ENCODE results near the gene LRRC4.

The LRRC4 gene

GRCh38 chr7:128060018-128060417 lies 28.8 kb upstream of the LRRC4 start:
- no peaks in the 10 kb centered on the region for H3K36me3 ChIP-seq (replicated peaks; ENCODE audit: insufficient read depth, low read length)
- H3F3A ChIP-seq (ENCODE audit: insufficient read depth, low read length), result no peaks in the 10 kb centered on the region
- no peak for DNase-seq
- H3K9ac ChIP-seq (ENCODE audit: low read length), result no peak overlapping the region
- H3K79me2 ChIP-seq (ENCODE audit: low read length), result peaks cover 69% of the 10 kb centered on the region
- no peaks in the 10 kb centered on the region for H3K4me1 ChIP-seq (ENCODE audit: low read length)
- no peaks in the 10 kb centered on the region for H3K9me2 ChIP-seq (replicated peaks; ENCODE audit: insufficient read depth, low read length)
- H3K4me3 ChIP-seq (ENCODE audit: low read length), result no peak overlapping the region
- no peak overlapping the region for H3K27ac ChIP-seq (ENCODE audit: low read length)
- no peak for TF ChIP-seq EZH2 (optimal IDR thresholded peaks at IDR 0.05; ENCODE audit: low read depth, low read length)
- no peak for TF ChIP-seq CTCF (IDR thresholded peaks at IDR 0.05; ENCODE audit: low read length)
- TF ChIP-seq EZH2phosphoT487 (IDR thresholded peaks at IDR 0.05; ENCODE audit: low read length), result no peak
- no peak overlapping the region for H2AFZ ChIP-seq (ENCODE audit: low read length)
- no peaks in the 10 kb centered on the region for H3K27me3 ChIP-seq (replicated peaks; ENCODE audit: insufficient read depth, low read length)
- no peaks in the 10 kb centered on the region for H4K20me1 ChIP-seq (ENCODE audit: insufficient read depth, low read length)
- H3K4me2 ChIP-seq (ENCODE audit: low read depth, low read length), result no peak overlapping the region
- H3K9me3 ChIP-seq (replicated peaks; ENCODE audit: insufficient read depth, low read length), result no peaks in the 10 kb centered on the region

GRCh38 chr7:128059143-128059988 lies 28.1 kb upstream of the LRRC4 start:
- Histone ChIP-seq H3K9me3 (replicated peaks; ENCODE audit: insufficient read depth, low read length) (no peaks in the 10 kb centered on the region), H2AFZ (ENCODE audit: low read length) (no peak overlapping the region), H3K36me3 (replicated peaks; ENCODE audit: insufficient read depth, low read length) (no peaks in the 10 kb centered on the region), H3K4me1 (ENCODE audit: low read length) (no peaks in the 10 kb centered on the region), H3K79me2 (ENCODE audit: low read length) (peaks cover 65% of the 10 kb centered on the region), H3K9me2 (replicated peaks; ENCODE audit: insufficient read depth, low read length) (no peaks in the 10 kb centered on the region), H3K27me3 (replicated peaks; ENCODE audit: insufficient read depth, low read length) (no peaks in the 10 kb centered on the region), H3K27ac (ENCODE audit: low read length) (no peak overlapping the region), H3K9ac (ENCODE audit: low read length) (no peak overlapping the region), H3K4me3 (ENCODE audit: low read length) (no peak overlapping the region), H3K4me2 (ENCODE audit: low read depth, low read length) (no peak overlapping the region), H3F3A (ENCODE audit: insufficient read depth, low read length) (no peaks in the 10 kb centered on the region), H4K20me1 (ENCODE audit: insufficient read depth, low read length) (no peaks in the 10 kb centered on the region)
- no peak for DNase-seq
- TF ChIP-seq EZH2phosphoT487 (IDR thresholded peaks at IDR 0.05; ENCODE audit: low read length) (no peak), EZH2 (optimal IDR thresholded peaks at IDR 0.05; ENCODE audit: low read depth, low read length) (no peak), CTCF (IDR thresholded peaks at IDR 0.05; ENCODE audit: low read length) (no peak)

GRCh38 chr7:128057909-128058308 lies 26.7 kb upstream of the LRRC4 start:
- no peak overlapping the region for H3K4me2 ChIP-seq (ENCODE audit: low read depth, low read length)
- no peaks in the 10 kb centered on the region for H4K20me1 ChIP-seq (ENCODE audit: insufficient read depth, low read length)

GRCh38 chr7:128056901-128057300 lies 25.7 kb upstream of the LRRC4 start:
- H3K9me3 ChIP-seq (replicated peaks; ENCODE audit: insufficient read depth, low read length), result no peaks in the 10 kb centered on the region
- no peaks in the 10 kb centered on the region for H3K27me3 ChIP-seq (replicated peaks; ENCODE audit: insufficient read depth, low read length)
- H3K4me1 ChIP-seq (ENCODE audit: low read length), result no peaks in the 10 kb centered on the region; the same call in 1 of the 2 replicates
- H3K9ac ChIP-seq (ENCODE audit: low read length), result no peak overlapping the region
- no peak for DNase-seq
- TF ChIP-seq EZH2phosphoT487 (IDR thresholded peaks at IDR 0.05; ENCODE audit: low read length), result no peak
- TF ChIP-seq EZH2 (optimal IDR thresholded peaks at IDR 0.05; ENCODE audit: low read depth, low read length), result no peak
- TF ChIP-seq CTCF (IDR thresholded peaks at IDR 0.05; ENCODE audit: low read length), result no peak
- peaks cover 53% of the 10 kb centered on the region for H3K79me2 ChIP-seq (ENCODE audit: low read length)
- no peaks in the 10 kb centered on the region for H4K20me1 ChIP-seq (ENCODE audit: insufficient read depth, low read length)
- no peaks in the 10 kb centered on the region for H3F3A ChIP-seq (ENCODE audit: insufficient read depth, low read length)
- no peak overlapping the region for H3K4me2 ChIP-seq (ENCODE audit: low read depth, low read length)
- H3K9me2 ChIP-seq (replicated peaks; ENCODE audit: insufficient read depth, low read length), result no peaks in the 10 kb centered on the region
- H3K36me3 ChIP-seq (replicated peaks; ENCODE audit: insufficient read depth, low read length), result no peaks in the 10 kb centered on the region
- no peak overlapping the region for H3K27ac ChIP-seq (ENCODE audit: low read length)
- H2AFZ ChIP-seq (ENCODE audit: low read length), result no peak overlapping the region
- H3K4me3 ChIP-seq (ENCODE audit: low read length), result no peak overlapping the region

More at GRCh38 chr7:128057909-128058308, 26.7 kb upstream of the LRRC4 start:
- H3F3A ChIP-seq (ENCODE audit: insufficient read depth, low read length), result no peaks in the 10 kb centered on the region
- H3K4me1 ChIP-seq (ENCODE audit: low read length), result no peaks in the 10 kb centered on the region
- DNase-seq, result no peak
- no peak for TF ChIP-seq EZH2phosphoT487 (IDR thresholded peaks at IDR 0.05; ENCODE audit: low read length)
- no peak for TF ChIP-seq EZH2 (optimal IDR thresholded peaks at IDR 0.05; ENCODE audit: low read depth, low read length)
- H3K9me2 ChIP-seq (replicated peaks; ENCODE audit: insufficient read depth, low read length), result no peaks in the 10 kb centered on the region
- no peak overlapping the region for H3K9ac ChIP-seq (ENCODE audit: low read length)
- H3K9me3 ChIP-seq (replicated peaks; ENCODE audit: insufficient read depth, low read length), result no peaks in the 10 kb centered on the region
- H3K27ac ChIP-seq (ENCODE audit: low read length), result no peak overlapping the region
- H2AFZ ChIP-seq (ENCODE audit: low read length), result no peak overlapping the region
- no peak overlapping the region for H3K4me3 ChIP-seq (ENCODE audit: low read length)
- H3K36me3 ChIP-seq (replicated peaks; ENCODE audit: insufficient read depth, low read length), result no peaks in the 10 kb centered on the region
- H3K79me2 ChIP-seq (ENCODE audit: low read length), result peaks cover 57% of the 10 kb centered on the region
- no peaks in the 10 kb centered on the region for H3K27me3 ChIP-seq (replicated peaks; ENCODE audit: insufficient read depth, low read length)

All from MM.1S (cell line).